ENCODE data around the gene PAK1.

GRCh38 chr11:77278595-77279506 lies 195.0 kb downstream of the PAK1 start:
- TF ChIP-seq POLR2A (IDR thresholded peaks at IDR 0.05): no peak
- no peak for TF ChIP-seq CTCF (IDR thresholded peaks at IDR 0.05)
